C4-2B (cell line): ENCODE results near the gene CLMN.

Experiments
- ZFX ChIP-seq: fragments of 450-650 bp; IDR thresholded peaks from 2 replicates; pipeline ENCODE4 v1.6.1; 2017
- TF ChIP-seq, protein P1 (sequence below): fragments of 450-650 bp; conservative IDR thresholded peaks from 2 replicates; pipeline ENCODE4 v1.5.1; 2017; ENCODE audit warnings: mild to moderate bottlenecking

DNA sequence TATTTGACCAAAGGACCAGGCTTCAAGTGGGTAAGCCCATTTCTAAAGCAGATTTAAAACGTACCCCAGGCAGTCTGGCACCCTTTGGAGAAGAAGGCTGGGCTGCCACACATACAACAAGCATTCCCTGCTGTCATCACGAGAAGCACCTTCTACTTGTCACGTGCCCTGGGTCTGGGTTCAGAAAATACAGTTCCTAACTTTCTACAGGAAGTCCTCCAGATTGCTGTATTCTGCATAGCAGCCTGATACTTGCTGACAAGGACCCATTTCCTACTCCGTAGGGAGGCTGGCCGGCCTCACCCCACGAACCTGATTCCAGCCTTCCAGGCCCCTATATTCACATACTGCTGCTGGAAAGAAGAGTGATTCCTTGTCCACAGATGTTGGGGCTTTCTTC, 7.4 kb downstream of the CLMN start:
- TF ChIP-seq, protein P1, sequence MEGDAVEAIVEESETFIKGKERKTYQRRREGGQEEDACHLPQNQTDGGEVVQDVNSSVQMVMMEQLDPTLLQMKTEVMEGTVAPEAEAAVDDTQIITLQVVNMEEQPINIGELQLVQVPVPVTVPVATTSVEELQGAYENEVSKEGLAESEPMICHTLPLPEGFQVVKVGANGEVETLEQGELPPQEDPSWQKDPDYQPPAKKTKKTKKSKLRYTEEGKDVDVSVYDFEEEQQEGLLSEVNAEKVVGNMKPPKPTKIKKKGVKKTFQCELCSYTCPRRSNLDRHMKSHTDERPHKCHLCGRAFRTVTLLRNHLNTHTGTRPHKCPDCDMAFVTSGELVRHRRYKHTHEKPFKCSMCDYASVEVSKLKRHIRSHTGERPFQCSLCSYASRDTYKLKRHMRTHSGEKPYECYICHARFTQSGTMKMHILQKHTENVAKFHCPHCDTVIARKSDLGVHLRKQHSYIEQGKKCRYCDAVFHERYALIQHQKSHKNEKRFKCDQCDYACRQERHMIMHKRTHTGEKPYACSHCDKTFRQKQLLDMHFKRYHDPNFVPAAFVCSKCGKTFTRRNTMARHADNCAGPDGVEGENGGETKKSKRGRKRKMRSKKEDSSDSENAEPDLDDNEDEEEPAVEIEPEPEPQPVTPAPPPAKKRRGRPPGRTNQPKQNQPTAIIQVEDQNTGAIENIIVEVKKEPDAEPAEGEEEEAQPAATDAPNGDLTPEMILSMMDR, result no peak
- no peak for TF ChIP-seq ZFX
